ENCODE results near the gene RPL7L1.

RPL7L1 gene

DNA sequence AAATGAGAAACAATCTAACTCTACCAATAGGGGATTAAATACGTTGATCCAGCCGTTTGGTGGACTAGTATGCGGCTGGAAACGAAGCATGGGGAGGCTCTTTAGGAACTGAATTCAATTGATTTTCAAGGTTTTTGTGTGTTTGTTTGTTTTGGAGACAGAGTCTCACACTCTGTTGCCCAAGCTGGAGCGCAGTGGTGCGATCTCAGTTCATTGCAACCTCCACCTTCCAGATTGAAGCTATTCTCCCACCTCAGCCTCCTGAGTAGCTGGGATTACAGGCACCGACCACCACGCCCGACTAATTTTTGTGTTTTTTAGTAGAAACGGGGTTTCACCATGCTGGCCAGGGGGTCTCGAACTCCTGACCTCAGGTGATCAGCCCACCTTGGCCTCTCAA, 57.0 kb downstream of the RPL7L1 start:
- DNase-seq: no peak

DNA sequence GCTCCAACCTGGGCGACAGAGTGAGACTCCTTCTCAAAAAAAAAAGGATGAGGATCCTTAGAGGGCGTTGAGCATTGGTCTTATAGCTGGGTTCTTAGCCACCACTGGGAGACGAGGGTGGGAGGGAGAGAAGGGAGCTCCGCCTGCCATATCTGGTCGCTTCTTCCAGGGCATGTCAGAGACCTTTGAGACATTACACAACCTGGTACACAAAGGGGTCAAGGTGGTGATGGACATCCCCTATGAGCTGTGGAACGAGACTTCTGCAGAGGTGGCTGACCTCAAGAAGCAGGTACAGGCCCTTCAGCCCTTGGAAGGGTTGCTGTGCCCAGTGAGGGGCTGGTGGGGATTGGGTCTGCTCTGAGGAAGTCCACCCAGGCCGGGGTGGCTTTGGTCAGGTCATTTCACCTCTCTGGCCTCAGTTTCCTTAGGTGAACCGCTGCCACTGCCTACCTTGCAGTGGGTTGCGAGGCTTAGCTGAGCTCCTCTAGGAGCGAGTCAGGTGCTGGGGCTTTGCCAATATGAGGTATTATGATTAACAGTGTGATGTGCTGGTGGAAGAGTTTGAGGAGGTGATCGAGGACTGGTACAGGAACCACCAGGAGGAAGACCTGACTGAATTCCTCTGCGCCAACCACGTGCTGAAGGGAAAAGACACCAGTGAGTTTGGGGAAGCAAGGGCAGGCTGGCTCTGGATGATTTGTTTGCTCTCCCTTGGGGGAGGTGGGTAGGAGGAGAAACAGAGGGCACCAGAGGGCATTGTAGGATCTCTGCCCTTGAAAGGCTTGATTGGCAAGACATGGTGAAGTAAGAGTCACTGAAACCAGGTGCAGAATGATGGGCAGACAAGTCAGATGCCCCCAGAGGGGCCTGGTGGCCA, 58.4 kb downstream of the RPL7L1 start:
- no peak for DNase-seq

DNA sequence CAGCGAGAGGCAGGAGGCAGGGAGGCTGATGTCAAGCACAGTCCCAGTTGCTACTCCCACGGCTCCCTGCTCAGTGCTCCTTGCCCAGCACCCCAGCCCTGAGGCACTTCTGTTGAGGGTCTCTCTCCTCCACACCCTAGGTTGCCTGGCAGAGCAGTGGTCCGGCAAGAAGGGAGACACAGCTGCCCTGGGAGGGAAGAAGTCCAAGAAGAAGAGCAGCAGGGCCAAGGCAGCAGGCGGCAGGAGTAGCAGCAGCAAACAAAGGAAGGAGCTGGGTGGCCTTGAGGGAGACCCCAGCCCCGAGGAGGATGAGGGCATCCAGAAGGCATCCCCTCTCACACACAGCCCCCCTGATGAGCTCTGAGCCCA, 59.0 kb downstream of the RPL7L1 start:
- DNase-seq: no peak

DNA sequence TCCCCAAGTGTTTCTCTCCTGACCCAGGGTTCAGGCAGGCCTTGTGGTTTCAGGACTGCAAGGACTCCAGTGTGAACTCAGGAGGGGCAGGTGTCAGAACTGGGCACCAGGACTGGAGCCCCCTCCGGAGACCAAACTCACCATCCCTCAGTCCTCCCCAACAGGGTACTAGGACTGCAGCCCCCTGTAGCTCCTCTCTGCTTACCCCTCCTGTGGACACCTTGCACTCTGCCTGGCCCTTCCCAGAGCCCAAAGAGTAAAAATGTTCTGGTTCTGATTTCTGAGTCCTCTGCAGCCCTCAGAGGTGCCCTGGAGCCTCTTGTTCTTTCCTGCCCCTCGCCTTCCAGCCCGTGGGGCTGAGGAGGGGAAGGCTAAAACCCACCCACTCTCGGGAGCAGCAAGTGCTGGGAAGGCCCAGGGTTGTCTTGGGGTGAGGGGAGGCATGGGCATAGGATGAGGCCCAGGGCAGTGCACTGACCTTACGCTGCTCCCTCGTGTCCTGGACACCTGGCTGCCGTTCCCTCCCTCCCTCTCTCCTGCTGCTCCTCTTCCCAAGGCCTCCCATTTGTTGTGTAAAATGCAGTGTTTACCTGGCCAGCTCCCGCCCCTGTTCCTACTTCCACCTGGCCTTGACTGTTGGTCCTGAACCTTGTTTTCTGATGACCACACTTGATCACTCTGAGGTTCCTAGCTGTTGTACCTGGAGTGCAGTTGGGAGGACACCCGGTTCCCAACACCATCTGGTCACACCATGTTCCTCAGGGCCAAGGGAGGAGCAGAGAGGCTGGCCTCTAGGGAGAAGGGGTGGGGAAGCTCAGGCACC, 59.8 kb downstream of the RPL7L1 start:
- DNase-seq: no peak

Measured in stimulated activated CD4-positive, alpha-beta T cell treated with anti-CD3 and anti-CD28 coated beads, Interleukin-2, amount 100 ng/mL, for 48 hours (primary cell).